ENCODE results near the gene SRC.

- TF ChIP-seq CTCF (IDR thresholded peaks at IDR 0.05) (no peak), POLR2A (IDR thresholded peaks at IDR 0.05) (no peak)
Observed at GRCh38 chr20:37296371-37296770, 49.6 kb upstream of the SRC start.

All from lower leg skin (tissue), 3 donors.